ENCODE measurements around the gene TRIB2. TPM values are rescaled to one million over a fixed set of nuclear protein-coding genes. Genes with fewer than 3 reads are reported as not detected.

Gene TRIB2
- total and polyA plus RNA-seq, 4 donors: 6.7 to 27.8 (median 12.3) TPM

GRCh38 chr2:12701786-12702167 is 15.0 kb upstream of the TRIB2 start:
- 89% methylated on average over 5 of the region's 5 CpGs for WGBS
- peaks cover 0 to 2% (median 0%) of the 10 kb centered on the region in 4 donors for H3K27me3 ChIP-seq (ENCODE audit: control insufficient read depth in 4 of 4, insufficient read depth in 4 of 4, low read length in 3 of 4)
- TF ChIP-seq HNF4G (IDR thresholded peaks at IDR 0.05) (no peak), GABPA (IDR thresholded peaks at IDR 0.05 in 1 of 2, conservative IDR thresholded peaks at IDR 0.05 in 1 of 2) (no peak), YY1 (IDR thresholded peaks at IDR 0.05) (no peak), EGR1 (IDR thresholded peaks at IDR 0.05; ENCODE audit: low read depth in 2 of 2) (no peak), HNF4A (conservative IDR thresholded peaks at IDR 0.05) (no peak)
- TF ChIP-seq, protein P1, sequence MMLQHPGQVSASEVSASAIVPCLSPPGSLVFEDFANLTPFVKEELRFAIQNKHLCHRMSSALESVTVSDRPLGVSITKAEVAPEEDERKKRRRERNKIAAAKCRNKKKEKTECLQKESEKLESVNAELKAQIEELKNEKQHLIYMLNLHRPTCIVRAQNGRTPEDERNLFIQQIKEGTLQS (IDR thresholded peaks at IDR 0.05): no peak
- TF ChIP-seq, protein P2, sequence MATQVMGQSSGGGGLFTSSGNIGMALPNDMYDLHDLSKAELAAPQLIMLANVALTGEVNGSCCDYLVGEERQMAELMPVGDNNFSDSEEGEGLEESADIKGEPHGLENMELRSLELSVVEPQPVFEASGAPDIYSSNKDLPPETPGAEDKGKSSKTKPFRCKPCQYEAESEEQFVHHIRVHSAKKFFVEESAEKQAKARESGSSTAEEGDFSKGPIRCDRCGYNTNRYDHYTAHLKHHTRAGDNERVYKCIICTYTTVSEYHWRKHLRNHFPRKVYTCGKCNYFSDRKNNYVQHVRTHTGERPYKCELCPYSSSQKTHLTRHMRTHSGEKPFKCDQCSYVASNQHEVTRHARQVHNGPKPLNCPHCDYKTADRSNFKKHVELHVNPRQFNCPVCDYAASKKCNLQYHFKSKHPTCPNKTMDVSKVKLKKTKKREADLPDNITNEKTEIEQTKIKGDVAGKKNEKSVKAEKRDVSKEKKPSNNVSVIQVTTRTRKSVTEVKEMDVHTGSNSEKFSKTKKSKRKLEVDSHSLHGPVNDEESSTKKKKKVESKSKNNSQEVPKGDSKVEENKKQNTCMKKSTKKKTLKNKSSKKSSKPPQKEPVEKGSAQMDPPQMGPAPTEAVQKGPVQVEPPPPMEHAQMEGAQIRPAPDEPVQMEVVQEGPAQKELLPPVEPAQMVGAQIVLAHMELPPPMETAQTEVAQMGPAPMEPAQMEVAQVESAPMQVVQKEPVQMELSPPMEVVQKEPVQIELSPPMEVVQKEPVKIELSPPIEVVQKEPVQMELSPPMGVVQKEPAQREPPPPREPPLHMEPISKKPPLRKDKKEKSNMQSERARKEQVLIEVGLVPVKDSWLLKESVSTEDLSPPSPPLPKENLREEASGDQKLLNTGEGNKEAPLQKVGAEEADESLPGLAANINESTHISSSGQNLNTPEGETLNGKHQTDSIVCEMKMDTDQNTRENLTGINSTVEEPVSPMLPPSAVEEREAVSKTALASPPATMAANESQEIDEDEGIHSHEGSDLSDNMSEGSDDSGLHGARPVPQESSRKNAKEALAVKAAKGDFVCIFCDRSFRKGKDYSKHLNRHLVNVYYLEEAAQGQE (IDR thresholded peaks at IDR 0.05): no peak
- DNase-seq (ENCODE audit: low spot score): no peak
- no peaks in the 10 kb centered on the region for H3K4me1 ChIP-seq (ENCODE audit: control insufficient read depth in 4 of 4, insufficient read depth in 4 of 4, low read length in 3 of 4)
- no peak overlapping the region for H3K9ac ChIP-seq (ENCODE audit: low read depth in 1 of 2, low read length in 2 of 2)
- H3K27ac ChIP-seq (ENCODE audit: low read depth in 1 of 2, low read length in 2 of 2): no peak overlapping the region
- no peaks in the 10 kb centered on the region for H3K9me3 ChIP-seq (ENCODE audit: control insufficient read depth in 4 of 4, low read length in 3 of 4)
- no peaks in the 10 kb centered on the region for H3K36me3 ChIP-seq (ENCODE audit: control insufficient read depth in 4 of 4, insufficient read depth in 3 of 4, low read depth in 1 of 4, low read length in 3 of 4)
- H3K4me3 ChIP-seq (ENCODE audit: low read depth in 1 of 3, low read length in 3 of 3): no peak overlapping the region

DNA sequence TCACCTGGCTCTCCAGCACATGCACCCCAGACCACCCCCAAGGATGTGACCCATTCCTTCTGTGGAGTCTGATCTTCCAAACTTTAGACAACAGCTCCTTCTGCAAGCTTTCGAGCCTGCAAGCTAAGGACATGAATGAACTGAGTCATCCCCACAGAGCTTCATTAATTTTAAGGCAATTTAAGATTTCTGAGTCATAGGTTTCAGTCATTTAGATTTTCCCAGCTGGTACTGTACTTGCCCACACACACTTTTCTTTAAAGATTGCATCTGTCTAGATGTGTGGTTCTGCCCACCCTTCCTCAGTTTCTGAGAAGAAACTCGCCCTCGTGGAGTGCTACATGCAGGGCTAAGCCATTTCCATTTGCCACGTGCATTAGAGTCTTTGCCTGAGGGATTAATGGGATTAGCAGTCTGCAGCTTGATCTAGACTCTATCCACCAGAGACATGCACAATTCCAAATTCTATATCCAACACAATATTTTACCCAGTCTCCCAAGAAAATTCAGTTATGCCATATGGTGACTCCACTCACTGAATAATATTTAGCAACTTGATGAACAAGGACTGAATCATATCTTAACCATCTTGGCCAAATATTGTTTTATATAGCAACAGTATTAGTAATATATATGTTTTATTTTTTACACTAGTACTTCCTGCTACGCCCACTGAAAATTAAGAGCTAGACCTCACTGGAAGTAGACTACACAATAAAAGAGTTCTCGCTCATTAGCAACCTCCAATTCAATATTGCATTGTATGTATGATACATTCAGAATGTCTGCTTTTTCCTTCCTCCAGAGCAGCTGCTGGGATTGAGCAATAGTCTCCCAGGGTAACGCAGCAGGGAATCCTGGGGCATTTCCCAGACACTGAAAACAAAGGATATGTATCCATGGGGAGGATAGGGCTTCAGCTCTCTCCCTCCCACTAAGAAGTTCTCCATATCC is 14.3 kb upstream of the TRIB2 start:
- H3K27me3 ChIP-seq (ENCODE audit: control insufficient read depth in 4 of 4, insufficient read depth in 4 of 4, low read length in 3 of 4): peaks cover 0 to 2% (median 0%) of the 10 kb centered on the region in 4 donors
- TF ChIP-seq RXRA (IDR thresholded peaks at IDR 0.05): no peak
- TF ChIP-seq, protein P1 (IDR thresholded peaks at IDR 0.05): no peak
- no peak for TF ChIP-seq FOXA2 (IDR thresholded peaks at IDR 0.05)
- TF ChIP-seq, protein P3, sequence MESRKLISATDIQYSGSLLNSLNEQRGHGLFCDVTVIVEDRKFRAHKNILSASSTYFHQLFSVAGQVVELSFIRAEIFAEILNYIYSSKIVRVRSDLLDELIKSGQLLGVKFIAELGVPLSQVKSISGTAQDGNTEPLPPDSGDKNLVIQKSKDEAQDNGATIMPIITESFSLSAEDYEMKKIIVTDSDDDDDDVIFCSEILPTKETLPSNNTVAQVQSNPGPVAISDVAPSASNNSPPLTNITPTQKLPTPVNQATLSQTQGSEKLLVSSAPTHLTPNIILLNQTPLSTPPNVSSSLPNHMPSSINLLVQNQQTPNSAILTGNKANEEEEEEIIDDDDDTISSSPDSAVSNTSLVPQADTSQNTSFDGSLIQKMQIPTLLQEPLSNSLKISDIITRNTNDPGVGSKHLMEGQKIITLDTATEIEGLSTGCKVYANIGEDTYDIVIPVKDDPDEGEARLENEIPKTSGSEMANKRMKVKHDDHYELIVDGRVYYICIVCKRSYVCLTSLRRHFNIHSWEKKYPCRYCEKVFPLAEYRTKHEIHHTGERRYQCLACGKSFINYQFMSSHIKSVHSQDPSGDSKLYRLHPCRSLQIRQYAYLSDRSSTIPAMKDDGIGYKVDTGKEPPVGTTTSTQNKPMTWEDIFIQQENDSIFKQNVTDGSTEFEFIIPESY (IDR thresholded peaks at IDR 0.05): no peak
- TF ChIP-seq, protein P4, sequence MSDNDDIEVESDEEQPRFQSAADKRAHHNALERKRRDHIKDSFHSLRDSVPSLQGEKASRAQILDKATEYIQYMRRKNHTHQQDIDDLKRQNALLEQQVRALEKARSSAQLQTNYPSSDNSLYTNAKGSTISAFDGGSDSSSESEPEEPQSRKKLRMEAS (IDR thresholded peaks at IDR 0.05): no peak
- no peak for TF ChIP-seq FOXA1 (IDR thresholded peaks at IDR 0.05)
- TF ChIP-seq YY1 (IDR thresholded peaks at IDR 0.05): no peak
- TF ChIP-seq EGR1 (IDR thresholded peaks at IDR 0.05; ENCODE audit: low read depth in 2 of 2): no peak
- H3K36me3 ChIP-seq (ENCODE audit: control insufficient read depth in 4 of 4, insufficient read depth in 3 of 4, low read depth in 1 of 4, low read length in 3 of 4): no peaks in the 10 kb centered on the region
- WGBS: 80% methylated on average over 7 of the region's 7 CpGs
- H3K4me1 ChIP-seq (ENCODE audit: control insufficient read depth in 4 of 4, insufficient read depth in 4 of 4, low read length in 3 of 4): no peaks in the 10 kb centered on the region
- no peak overlapping the region for H3K27ac ChIP-seq (ENCODE audit: low read depth in 1 of 2, low read length in 2 of 2)
- no peak for DNase-seq (ENCODE audit: low spot score)
- H3K9me3 ChIP-seq (ENCODE audit: control insufficient read depth in 4 of 4, low read length in 3 of 4): no peaks in the 10 kb centered on the region
- no peak overlapping the region for H3K4me3 ChIP-seq (ENCODE audit: low read depth in 1 of 3, low read length in 3 of 3)
- H3K9ac ChIP-seq (ENCODE audit: low read depth in 1 of 2, low read length in 2 of 2): no peak overlapping the region

Data from liver (tissue), 9 donors.